Measurements from ENCODE around the gene LSM5. TPM values are rescaled to one million over a fixed set of nuclear protein-coding genes. Genes with fewer than 3 reads are reported as not detected.
A peak's percentile ranks its signal among the peaks of the same experiment; 100 is the strongest.
"Not testable (repeated sequence)": the region's sequence is repeated elsewhere in the genome, so short reads cannot be mapped to it uniquely, and the experiment has no call there.

The LSM5 gene
- polyA plus RNA-seq, 2 donors: 59.0 to 82.0 TPM

DNA sequence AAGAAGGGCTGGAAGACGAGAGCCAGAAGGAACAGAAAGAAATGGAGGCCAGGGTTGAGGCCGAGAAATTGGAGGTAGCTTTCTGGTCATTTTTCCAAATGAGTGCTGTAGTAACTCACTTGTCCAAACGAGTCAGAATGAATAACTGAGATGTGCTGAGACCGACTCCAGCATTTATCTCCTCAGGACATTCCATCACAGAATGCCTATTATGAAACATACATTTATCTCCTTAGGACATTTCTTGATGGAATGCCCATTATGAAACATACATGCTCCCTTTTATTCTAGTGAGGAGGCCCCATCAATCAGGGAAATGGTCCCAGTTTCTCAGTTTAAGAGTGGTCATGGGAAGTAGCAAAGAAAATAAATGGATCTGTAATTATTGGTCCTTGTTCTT is 21.6 kb upstream of the LSM5 start:
- 81 to 88% methylated on average over 4 of the region's 4 CpGs for WGBS, 2 donors
- H3K27me3 ChIP-seq (ENCODE audit: control insufficient read depth in 1 of 2, insufficient read depth in 2 of 2, low read length in 2 of 2): no peaks in the 10 kb centered on the region
- no peaks in the 10 kb centered on the region for H3K4me1 ChIP-seq (ENCODE audit: control insufficient read depth in 2 of 2, insufficient read depth in 2 of 2, low read length in 1 of 2)
- no peaks in the 10 kb centered on the region for H3K36me3 ChIP-seq (ENCODE audit: control insufficient read depth in 2 of 2, insufficient read depth in 2 of 2, low read length in 1 of 2)
- H3K4me3 ChIP-seq (ENCODE audit: low read depth in 1 of 2, low read length in 2 of 2): no peak overlapping the region
- H3K9me3 ChIP-seq (ENCODE audit: control insufficient read depth in 2 of 2, insufficient read depth in 1 of 2, low read depth in 1 of 2, low read length in 1 of 2): no peaks in the 10 kb centered on the region
- no peak overlapping the region for H3K27ac ChIP-seq (ENCODE audit: low read depth in 2 of 2, low read length in 1 of 2)

DNA sequence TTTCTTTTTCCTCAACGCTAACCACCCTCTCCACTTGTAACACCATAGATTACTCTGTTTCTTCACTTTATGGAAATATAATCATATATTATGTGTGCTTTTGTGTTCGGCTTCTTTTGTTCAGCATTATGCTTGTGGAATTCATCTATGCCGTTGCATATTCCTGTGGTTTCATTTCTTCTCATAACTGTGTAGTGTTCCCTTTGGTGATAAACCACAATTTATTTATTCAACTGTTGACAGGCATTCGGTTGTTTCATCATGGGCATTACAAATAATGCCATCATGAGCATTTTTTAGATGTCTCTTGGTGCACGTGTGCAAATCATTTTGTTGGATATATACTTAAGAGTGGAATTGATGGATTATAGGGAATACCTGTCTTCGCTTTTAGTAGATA is 17.2 kb upstream of the LSM5 start:
- 93% methylated on average over 6 of the region's 6 CpGs for WGBS, 2 donors

DNA sequence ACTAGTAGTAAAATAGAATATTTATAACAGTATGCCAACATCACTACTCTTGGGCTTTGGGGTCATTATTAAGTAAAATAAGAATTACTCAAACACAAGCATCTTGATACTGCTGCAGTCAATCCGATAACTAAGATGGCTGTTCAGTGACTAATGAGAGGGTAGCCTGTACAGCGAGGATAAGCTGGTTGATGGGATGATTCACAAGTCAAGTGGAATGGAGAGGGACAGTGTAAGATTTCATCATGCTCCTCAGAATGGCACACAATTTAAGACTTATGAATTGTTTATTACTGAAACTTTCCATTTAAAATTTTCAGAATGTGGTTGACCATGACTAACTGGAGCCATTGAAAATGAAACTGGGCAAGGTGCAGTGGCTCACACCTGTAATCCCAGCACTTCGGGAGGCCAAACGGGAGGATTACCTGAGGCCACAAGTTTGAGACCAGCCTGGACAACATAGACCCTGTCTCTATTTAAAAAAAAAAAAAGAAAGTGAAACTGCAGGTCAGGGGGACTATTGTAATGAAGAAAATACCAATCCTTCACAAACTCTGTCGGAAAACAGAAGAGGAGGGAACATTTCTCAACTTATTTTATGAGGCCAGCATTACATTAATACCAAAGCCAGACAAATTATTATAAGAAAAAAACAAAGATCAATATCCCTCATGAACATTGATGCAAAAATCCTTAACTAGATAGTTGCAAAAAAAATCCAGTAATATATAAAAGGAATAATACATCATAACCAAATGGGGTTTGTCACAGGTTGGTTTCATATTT is 16.3 kb upstream of the LSM5 start:
- WGBS, 2 donors: 79 to 86% methylated on average over 5 of the region's 5 CpGs
- Histone ChIP-seq H3K27ac (ENCODE audit: low read depth in 2 of 2, low read length in 1 of 2) (no peak overlapping the region), H3K36me3 (ENCODE audit: control insufficient read depth in 2 of 2, insufficient read depth in 2 of 2, low read length in 1 of 2) (no peaks in the 10 kb centered on the region), H3K4me1 (ENCODE audit: control insufficient read depth in 2 of 2, insufficient read depth in 2 of 2, low read length in 1 of 2) (no peaks in the 10 kb centered on the region), H3K4me3 (ENCODE audit: low read depth in 1 of 2, low read length in 2 of 2) (no peak overlapping the region), H3K9me3 (ENCODE audit: control insufficient read depth in 2 of 2, insufficient read depth in 1 of 2, low read depth in 1 of 2, low read length in 1 of 2) (no peaks in the 10 kb centered on the region), H3K27me3 (ENCODE audit: control insufficient read depth in 1 of 2, insufficient read depth in 2 of 2, low read length in 2 of 2) (no peaks in the 10 kb centered on the region)

More for the DNA sequence above, 17.2 kb upstream of the LSM5 start:
- Histone ChIP-seq H3K4me1 (ENCODE audit: control insufficient read depth in 2 of 2, insufficient read depth in 2 of 2, low read length in 1 of 2) (no peaks in the 10 kb centered on the region), H3K9me3 (ENCODE audit: control insufficient read depth in 2 of 2, insufficient read depth in 1 of 2, low read depth in 1 of 2, low read length in 1 of 2) (no peaks in the 10 kb centered on the region), H3K27ac (ENCODE audit: low read depth in 2 of 2, low read length in 1 of 2) (no peak overlapping the region), H3K4me3 (ENCODE audit: low read depth in 1 of 2, low read length in 2 of 2) (no peak overlapping the region), H3K27me3 (ENCODE audit: control insufficient read depth in 1 of 2, insufficient read depth in 2 of 2, low read length in 2 of 2) (no peaks in the 10 kb centered on the region), H3K36me3 (ENCODE audit: control insufficient read depth in 2 of 2, insufficient read depth in 2 of 2, low read length in 1 of 2) (no peaks in the 10 kb centered on the region)

DNA sequence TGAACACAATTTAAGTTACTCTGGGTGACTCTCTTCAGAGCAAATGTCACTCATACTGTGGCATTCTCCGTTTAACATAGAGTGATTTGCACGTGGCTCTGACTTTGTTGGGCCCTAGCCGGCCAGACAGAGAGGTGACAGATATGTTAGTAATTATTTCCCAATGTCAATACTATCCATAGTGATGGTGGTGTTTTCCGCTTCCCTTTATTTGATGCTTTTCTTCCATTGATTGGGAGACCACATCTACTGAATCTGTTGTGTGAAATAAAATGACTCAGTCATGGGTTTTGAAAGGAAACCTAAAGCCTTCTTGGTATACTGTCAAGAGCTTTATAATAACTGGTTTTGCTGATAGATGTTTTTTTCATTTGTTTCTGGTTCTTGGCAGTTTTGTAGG is 12.5 kb upstream of the LSM5 start:
- 54 to 55% methylated on average over 4 of the region's 4 CpGs for WGBS, 2 donors

DNA sequence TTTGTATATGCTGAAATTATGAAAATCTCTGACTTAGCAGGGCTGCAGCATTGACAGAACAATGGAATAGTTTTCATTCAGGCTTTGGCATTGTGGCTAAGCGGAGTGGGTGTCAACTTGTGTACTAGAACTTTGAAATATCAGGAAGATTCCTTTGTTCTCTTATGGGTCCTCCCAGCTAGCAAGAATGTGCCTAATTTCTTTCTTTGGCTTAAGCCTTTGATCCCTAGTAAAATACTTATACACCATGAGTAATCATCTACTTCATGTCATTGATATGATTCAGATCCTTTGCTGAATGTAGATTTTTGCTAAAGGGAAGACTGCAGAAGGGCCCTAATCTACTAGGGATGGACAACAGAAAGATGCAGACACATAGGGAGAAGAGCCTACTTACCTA is 11.3 kb upstream of the LSM5 start:
- H3K4me3 ChIP-seq (ENCODE audit: low read depth in 1 of 2, low read length in 2 of 2): peak overlapping the region in 1 of 2 donors; percentile 9
- H3K36me3 ChIP-seq (ENCODE audit: control insufficient read depth in 2 of 2, insufficient read depth in 2 of 2, low read length in 1 of 2): no peaks in the 10 kb centered on the region
- H3K9me3 ChIP-seq (ENCODE audit: control insufficient read depth in 2 of 2, insufficient read depth in 1 of 2, low read depth in 1 of 2, low read length in 1 of 2): no peaks in the 10 kb centered on the region
- peaks cover 0 to 5% of the 10 kb centered on the region in 2 donors for H3K4me1 ChIP-seq (ENCODE audit: control insufficient read depth in 2 of 2, insufficient read depth in 2 of 2, low read length in 1 of 2)
- peak overlapping the region in 1 of 2 donors; percentile 53 for H3K27ac ChIP-seq (ENCODE audit: low read depth in 2 of 2, low read length in 1 of 2)
- WGBS, 2 donors: 22 to 31% methylated on average over 1 of the region's 1 CpG
- no peaks in the 10 kb centered on the region for H3K27me3 ChIP-seq (ENCODE audit: control insufficient read depth in 1 of 2, insufficient read depth in 2 of 2, low read length in 2 of 2)

More for the DNA sequence above, 12.5 kb upstream of the LSM5 start:
- Histone ChIP-seq H3K27ac (ENCODE audit: low read depth in 2 of 2, low read length in 1 of 2) (no peak overlapping the region), H3K4me3 (ENCODE audit: low read depth in 1 of 2, low read length in 2 of 2) (no peak overlapping the region), H3K27me3 (ENCODE audit: control insufficient read depth in 1 of 2, insufficient read depth in 2 of 2, low read length in 2 of 2) (no peaks in the 10 kb centered on the region), H3K4me1 (ENCODE audit: control insufficient read depth in 2 of 2, insufficient read depth in 2 of 2, low read length in 1 of 2) (no peaks in the 10 kb centered on the region), H3K36me3 (ENCODE audit: control insufficient read depth in 2 of 2, insufficient read depth in 2 of 2, low read length in 1 of 2) (no peaks in the 10 kb centered on the region), H3K9me3 (ENCODE audit: control insufficient read depth in 2 of 2, insufficient read depth in 1 of 2, low read depth in 1 of 2, low read length in 1 of 2) (no peaks in the 10 kb centered on the region)

DNA sequence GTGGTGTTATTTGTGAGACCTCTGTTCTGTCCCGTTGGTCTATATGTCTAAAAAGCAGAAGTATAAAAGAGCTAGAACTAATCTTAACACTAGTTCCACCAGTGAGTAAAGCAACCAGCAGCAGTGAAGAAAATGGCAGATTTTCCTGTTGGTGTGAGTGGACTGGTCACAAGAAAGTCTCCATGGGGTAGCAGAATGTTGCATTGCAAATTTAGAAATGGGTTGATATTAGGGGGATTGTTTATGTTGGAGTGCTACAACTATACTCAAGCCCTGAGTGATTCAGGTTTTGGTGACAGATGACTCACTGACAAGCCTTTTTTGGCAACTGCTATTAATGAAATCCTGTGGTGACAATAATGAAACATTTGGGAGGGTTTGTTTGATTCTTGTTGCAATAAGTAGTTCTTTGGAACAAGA is 10.8 kb upstream of the LSM5 start:
- Histone ChIP-seq H3K36me3 (ENCODE audit: control insufficient read depth in 2 of 2, insufficient read depth in 2 of 2, low read length in 1 of 2) (no peaks in the 10 kb centered on the region), H3K27ac (ENCODE audit: low read depth in 2 of 2, low read length in 1 of 2) (no peak overlapping the region), H3K27me3 (ENCODE audit: control insufficient read depth in 1 of 2, insufficient read depth in 2 of 2, low read length in 2 of 2) (no peaks in the 10 kb centered on the region), H3K4me3 (ENCODE audit: low read depth in 1 of 2, low read length in 2 of 2) (peak overlapping the region in 1 of 2 donors; percentile 9), H3K4me1 (ENCODE audit: control insufficient read depth in 2 of 2, insufficient read depth in 2 of 2, low read length in 1 of 2) (peaks cover 0 to 5% of the 10 kb centered on the region in 2 donors), H3K9me3 (ENCODE audit: control insufficient read depth in 2 of 2, insufficient read depth in 1 of 2, low read depth in 1 of 2, low read length in 1 of 2) (no peaks in the 10 kb centered on the region)
- 37 to 41% methylated on average over 1 of the region's 1 CpG for WGBS, 2 donors

DNA sequence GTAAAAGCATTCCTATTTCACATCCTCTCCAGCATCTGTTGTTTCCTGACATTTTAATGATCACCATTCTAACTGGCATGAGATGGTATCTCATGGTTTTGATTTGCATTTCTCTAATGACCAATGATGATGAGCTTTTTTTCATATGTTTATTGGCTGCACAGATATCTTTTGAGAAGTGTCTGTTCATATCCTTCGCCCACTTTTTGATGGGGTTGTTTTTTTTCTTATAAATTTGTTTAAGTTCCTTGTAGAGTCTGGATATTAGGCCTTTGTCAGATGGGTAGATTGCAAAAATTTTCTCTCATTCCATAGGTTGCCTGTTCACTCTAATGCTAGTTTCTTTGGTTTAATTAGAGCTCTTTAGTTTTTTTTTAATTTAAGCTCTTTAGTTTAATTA is 10.0 kb upstream of the LSM5 start:
- H3K4me1 ChIP-seq (ENCODE audit: control insufficient read depth in 2 of 2, insufficient read depth in 2 of 2, low read length in 1 of 2); H3K9me3 ChIP-seq (ENCODE audit: control insufficient read depth in 2 of 2, insufficient read depth in 1 of 2, low read depth in 1 of 2, low read length in 1 of 2); H3K4me3 ChIP-seq (ENCODE audit: low read depth in 1 of 2, low read length in 2 of 2); H3K36me3 ChIP-seq (ENCODE audit: control insufficient read depth in 2 of 2, insufficient read depth in 2 of 2, low read length in 1 of 2); H3K27me3 ChIP-seq (ENCODE audit: control insufficient read depth in 1 of 2, insufficient read depth in 2 of 2, low read length in 2 of 2); H3K27ac ChIP-seq (ENCODE audit: low read depth in 2 of 2, low read length in 1 of 2): not testable (repeated sequence)
- WGBS, 2 donors: 98 to 100% methylated on average over 1 of the region's 1 CpG

DNA sequence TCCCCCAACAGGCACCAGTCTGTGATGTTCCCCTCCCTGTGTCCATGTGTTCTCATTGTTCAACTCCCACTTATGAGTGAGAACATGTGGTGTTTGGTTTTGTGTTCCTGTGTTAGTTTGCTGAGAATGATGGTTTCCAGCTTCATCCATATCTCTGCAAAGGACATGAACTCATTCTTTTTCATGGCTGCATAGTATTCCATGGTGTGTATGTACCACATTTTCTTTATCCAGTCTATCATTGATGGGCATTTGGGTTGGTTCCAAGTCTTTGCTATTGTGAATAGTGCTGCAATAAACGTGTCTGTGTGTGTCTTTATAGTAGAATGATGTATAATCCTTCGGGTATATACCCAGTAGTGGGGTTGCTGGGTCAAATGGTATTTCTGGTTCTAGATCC is 9.6 kb upstream of the LSM5 start:
- H3K36me3 ChIP-seq (ENCODE audit: control insufficient read depth in 2 of 2, insufficient read depth in 2 of 2, low read length in 1 of 2); H3K27ac ChIP-seq (ENCODE audit: low read depth in 2 of 2, low read length in 1 of 2); H3K4me1 ChIP-seq (ENCODE audit: control insufficient read depth in 2 of 2, insufficient read depth in 2 of 2, low read length in 1 of 2); H3K4me3 ChIP-seq (ENCODE audit: low read depth in 1 of 2, low read length in 2 of 2); H3K9me3 ChIP-seq (ENCODE audit: control insufficient read depth in 2 of 2, insufficient read depth in 1 of 2, low read depth in 1 of 2, low read length in 1 of 2); H3K27me3 ChIP-seq (ENCODE audit: control insufficient read depth in 1 of 2, insufficient read depth in 2 of 2, low read length in 2 of 2): not testable (repeated sequence)
- WGBS, 2 donors: 82 to 89% methylated on average over 2 of the region's 2 CpGs

DNA sequence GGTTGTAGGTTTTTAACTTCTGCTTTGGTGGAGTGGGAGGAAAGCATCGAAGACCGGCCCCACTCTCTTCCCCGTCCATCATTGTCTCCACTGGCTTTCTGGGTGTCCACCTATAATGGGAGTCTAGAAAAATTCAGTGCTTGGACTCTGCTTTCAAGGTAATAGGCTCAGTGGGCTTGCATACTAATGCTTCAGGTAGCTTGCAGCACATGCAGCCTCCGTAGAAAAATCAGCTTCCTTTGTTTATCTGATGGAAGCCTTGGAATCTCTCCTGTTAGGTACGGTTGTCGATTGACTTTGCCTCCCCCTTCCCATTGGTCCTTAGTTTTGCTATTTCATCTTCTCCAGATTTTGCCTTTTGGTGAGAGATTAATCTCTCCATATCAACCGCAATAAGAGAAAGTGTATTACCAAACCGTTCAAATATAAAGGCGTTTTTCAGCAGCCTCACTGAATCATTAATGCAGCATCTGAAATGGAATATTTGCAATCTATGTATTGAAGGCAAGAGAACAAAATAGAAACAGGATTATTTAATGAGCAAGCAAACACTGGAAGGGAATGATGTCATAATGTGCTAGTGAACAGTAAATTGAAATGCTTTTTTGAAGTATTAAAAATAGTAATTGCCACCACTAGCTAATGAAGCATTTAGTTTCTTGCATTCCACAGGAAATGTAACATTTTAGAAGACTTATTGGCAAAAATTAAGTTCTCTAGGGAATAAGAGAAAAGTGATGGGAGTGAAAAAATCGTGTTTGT is 6.1 kb upstream of the LSM5 start:
- H3K27ac ChIP-seq (ENCODE audit: low read depth in 2 of 2, low read length in 1 of 2): peak overlapping the region; percentile 92 to 99
- no peaks in the 10 kb centered on the region for H3K27me3 ChIP-seq (ENCODE audit: control insufficient read depth in 1 of 2, insufficient read depth in 2 of 2, low read length in 2 of 2)
- 5% methylated on average over 10 of the region's 10 CpGs for WGBS, 2 donors
- H3K9me3 ChIP-seq (ENCODE audit: control insufficient read depth in 2 of 2, insufficient read depth in 1 of 2, low read depth in 1 of 2, low read length in 1 of 2): no peaks in the 10 kb centered on the region
- H3K4me1 ChIP-seq (ENCODE audit: control insufficient read depth in 2 of 2, insufficient read depth in 2 of 2, low read length in 1 of 2): peaks cover 0 to 5% of the 10 kb centered on the region in 2 donors
- no peaks in the 10 kb centered on the region for H3K36me3 ChIP-seq (ENCODE audit: control insufficient read depth in 2 of 2, insufficient read depth in 2 of 2, low read length in 1 of 2)
- H3K4me3 ChIP-seq (ENCODE audit: low read depth in 1 of 2, low read length in 2 of 2): peak overlapping the region; percentile 88 to 93
